Astrocyte (in vitro differentiated cells and primary cell): ENCODE results near the gene PTPRQ.

Experiments used
- EZH2 ChIP-seq: IDR thresholded peaks from 2 replicates; pipeline ENCODE4 v1.6.1; 2012; ENCODE audit warnings: mild to moderate bottlenecking, low read length, inconsistent platforms; ENCODE audit not compliant: insufficient read depth
- TF ChIP-seq, protein P1 (sequence below): IDR thresholded peaks from 2 replicates; pipeline ENCODE4 v1.5.1; 2011; ENCODE audit warnings: low read depth, mild to moderate bottlenecking, inconsistent platforms, low read length, moderate library complexity; ENCODE audit not compliant: insufficient read depth

DNA sequence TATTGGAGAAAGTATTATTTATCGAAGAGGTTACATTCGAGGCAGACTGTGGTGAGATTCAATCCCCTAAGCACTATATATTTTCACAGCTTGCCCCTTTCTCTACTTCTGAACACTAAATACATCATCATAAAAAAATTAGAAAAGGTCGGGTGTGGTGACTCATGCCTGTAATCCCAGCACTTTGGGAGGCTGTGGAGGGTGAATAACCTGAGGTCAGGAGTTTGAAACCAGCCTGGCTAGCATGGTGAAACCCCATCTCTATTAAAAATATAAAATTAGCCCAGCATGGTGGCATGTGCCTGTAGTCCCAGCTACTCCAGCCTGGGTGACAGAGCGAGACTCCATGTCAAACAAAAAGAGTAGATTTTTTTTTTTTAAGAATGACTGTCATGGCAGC is 192.8 kb downstream of the PTPRQ start:
- TF ChIP-seq, protein P1, sequence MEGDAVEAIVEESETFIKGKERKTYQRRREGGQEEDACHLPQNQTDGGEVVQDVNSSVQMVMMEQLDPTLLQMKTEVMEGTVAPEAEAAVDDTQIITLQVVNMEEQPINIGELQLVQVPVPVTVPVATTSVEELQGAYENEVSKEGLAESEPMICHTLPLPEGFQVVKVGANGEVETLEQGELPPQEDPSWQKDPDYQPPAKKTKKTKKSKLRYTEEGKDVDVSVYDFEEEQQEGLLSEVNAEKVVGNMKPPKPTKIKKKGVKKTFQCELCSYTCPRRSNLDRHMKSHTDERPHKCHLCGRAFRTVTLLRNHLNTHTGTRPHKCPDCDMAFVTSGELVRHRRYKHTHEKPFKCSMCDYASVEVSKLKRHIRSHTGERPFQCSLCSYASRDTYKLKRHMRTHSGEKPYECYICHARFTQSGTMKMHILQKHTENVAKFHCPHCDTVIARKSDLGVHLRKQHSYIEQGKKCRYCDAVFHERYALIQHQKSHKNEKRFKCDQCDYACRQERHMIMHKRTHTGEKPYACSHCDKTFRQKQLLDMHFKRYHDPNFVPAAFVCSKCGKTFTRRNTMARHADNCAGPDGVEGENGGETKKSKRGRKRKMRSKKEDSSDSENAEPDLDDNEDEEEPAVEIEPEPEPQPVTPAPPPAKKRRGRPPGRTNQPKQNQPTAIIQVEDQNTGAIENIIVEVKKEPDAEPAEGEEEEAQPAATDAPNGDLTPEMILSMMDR = no peak
- TF ChIP-seq EZH2 = no peak
